Activated T-cell treated with anti-CD3 and anti-CD28 coated beads for 4 hours (primary cell): ENCODE data around the gene VASH1.

ENCODE experiments used
- DNase-seq: peaks from one replicate; pipeline ENCODE4 v3.0.0-alpha.2; 2020

VASH1 gene

DNA sequence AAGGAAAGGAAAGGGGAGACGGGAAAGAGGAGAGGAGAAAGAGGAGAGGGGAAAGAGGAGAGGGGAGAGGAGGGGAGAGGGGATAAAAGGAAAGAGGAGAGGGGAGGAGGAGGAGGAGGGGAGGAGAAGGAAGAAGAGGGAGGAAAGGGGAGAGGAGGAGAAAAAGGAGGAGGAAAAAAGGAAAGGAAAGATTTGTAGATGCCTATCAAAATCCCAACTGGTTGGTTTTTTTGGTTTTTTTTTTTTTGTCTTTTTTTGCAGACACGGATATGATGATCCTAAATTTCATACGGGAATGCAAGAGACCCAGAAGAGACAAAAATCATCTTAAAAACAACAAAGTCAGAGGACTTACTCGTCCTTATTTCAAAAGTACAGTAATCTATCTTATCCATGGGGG is 32.1 kb downstream of the VASH1 start:
- no peak for DNase-seq

DNA sequence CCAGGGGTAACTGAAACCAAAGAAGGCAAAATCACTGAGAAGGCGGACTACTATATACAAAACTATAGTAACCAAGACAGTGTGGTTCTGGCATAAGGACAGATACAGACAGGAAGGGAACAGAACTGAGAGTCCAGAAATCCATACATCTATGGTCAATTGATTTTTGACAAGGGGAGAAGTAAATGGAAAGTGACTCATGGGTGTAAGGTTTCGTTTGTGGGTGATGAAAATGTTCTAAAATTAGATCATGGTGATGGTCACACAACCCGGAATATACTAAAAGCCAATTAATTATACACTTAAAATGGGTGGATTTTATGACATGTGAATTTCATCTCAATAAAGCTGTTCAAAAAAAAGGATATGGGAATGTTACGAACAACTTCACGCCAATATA is 32.7 kb downstream of the VASH1 start:
- no peak for DNase-seq

- DNase-seq: no peak
Observed at GRCh38 chr14:76806446-76806845, 45.2 kb downstream of the VASH1 start.

DNA sequence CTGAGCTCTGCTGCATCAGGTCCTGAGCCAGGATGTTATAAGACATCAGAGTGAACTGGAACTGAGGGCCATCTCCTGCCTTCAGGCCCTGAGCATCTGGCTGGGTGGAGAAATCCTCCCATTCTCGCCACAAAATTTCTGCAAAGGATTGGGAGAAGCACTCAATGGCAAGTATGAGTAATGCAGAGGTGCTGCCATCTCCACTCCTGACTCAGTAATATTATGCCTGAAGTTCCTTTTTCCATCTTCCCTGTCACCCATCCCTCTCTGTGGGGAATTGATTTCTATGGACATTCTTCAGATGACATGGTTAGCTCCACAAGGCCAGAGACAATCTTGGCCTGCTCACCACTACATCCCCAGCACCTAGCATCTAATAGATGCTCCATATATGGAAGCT is 46.7 kb downstream of the VASH1 start:
- DNase-seq: no peak

- no peak for DNase-seq
Observed at GRCh38 chr14:76808990-76809389, 47.7 kb downstream of the VASH1 start.

DNA sequence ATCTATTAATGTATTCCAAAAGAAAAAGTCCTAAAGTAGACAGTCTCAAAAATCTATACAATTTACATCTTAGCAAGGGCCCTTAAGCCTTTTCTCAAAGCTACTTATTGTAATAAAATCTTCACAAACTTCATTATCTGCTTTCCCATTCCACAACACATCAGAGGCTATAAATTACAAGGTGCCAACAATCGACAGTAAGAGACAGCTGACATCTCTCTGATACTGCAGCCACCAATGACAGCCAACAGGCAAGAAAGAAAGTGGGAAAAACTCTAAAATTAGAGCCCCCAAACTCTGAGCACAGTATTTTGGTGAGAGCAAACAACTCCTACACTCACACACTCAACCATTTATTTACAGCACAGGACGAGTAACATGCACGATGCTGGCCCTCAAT is 49.3 kb downstream of the VASH1 start:
- DNase-seq: no peak

GRCh38 chr14:76810953-76811400 is 49.7 kb downstream of the VASH1 start:
- DNase-seq: no peak

GRCh38 chr14:76811561-76811960 is 50.3 kb downstream of the VASH1 start:
- DNase-seq: no peak

DNA sequence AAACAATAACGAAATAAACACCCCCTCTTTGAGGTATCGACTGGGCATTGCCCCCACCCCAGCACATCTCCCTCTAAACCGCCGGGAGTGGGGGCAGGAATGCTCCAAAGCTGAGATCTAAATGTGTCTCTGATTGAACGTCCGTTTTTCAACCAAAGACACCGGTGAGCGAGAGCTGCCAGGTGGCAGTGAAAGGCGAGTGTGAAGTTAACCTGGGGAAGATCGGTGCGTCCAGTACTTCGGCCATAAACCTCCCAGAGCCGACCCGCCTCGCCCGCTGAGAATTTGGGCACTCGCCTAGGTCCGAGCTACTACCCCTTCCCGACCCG is 50.8 kb downstream of the VASH1 start:
- peak; percentile 9 for DNase-seq

DNA sequence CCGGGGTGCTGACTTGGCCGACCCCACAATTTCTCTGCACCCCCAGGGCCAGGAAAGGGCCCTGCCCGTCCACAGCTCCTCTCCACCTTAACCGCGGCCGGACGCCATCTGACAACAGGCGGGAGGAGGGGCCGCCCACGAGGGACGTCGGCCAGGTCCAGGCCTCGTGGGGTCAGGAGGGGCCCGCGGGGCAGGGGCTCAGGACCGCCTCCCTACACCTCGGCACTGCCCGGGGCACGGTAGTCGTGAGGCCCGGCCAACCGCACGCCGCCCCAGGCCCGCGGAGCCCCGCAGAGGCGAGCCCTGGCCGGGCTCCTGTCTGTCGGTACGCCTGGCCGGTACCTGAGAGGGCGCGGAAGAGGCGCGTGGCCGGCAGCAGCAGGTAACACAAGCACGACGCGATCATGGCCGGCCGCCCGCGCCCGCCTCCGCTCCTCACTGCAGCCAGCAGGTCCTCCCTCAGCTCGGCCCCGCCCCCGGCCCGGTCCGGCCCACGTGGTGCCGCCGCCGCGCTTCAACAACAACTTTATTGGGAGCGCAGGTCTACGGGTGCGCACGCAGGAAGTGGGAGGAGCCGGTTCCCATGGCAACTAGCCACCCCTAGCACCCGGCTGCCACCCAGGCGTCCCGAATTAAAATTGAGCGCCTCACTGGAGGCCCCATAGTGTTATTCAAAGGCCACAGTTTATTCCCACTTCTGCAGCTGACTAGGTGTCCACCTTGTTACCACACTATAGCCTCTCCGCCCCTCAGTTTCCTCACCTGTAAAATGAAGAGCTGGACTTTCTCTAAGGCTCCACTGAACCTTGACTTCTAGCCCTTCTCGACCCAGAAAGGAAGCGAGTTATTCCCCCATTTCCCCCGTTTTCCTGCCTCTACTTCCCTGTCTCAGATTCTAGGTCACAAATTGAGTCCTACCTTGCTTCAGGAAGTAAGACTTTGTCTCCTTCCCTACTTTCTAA is 51.4 kb downstream of the VASH1 start, which contains the start of gene ANGEL1:
TSS of gene ANGEL1 (minus strand) at position 461 of the 962 bp plus-strand sequence. CDS start at position 406, 55 bp downstream.
- DNase-seq: peak; percentile 97

DNA sequence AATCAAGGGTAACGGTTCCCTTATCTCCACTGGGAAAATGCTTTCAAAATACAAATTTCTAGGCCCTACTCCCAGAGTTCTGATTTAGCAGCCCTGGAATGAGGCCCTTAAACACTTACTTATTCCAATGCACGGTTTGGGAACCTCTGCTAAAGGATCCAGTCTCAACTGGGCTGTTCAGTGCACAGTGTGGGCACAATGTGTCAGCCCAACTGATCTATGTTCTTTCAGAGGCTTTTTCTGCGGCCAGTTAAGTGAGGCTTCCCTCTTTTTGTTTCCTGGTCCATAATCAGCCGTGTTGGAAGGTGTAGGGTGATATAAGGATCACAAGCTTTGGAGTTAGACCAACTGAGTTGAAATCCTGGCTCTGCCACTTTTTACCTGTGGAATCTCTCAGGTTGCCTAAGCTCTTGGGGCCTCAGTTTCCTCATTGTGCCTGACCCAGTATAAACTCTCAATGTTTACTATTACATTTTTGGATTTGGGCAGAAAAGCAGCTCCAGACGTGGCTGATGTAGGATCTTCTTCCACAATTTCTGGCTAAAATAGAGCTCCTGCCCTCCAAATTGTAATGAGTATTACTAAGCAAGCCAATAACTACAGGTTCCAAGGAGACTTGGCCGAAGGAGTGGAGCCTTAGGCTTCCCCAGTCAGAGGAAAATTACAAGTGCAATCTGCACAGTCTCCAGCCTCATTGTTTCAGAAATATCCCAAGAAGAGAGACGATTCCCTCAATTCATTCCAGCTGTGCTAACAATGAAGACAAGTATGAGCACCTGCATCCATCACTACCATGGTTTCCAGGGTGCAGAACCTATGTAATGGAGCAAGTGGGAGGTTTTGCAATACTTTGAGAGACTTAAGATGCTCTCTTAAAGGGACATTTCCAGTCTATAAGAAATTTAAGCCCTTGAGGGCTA is 53.7 kb downstream of the VASH1 start:
- DNase-seq: no peak

GRCh38 chr14:76820700-76821099 is 59.4 kb downstream of the VASH1 start:
- no peak for DNase-seq

- no peak for DNase-seq
Observed at GRCh38 chr14:76826122-76826521, 64.9 kb downstream of the VASH1 start, which contains the start of gene LRRC74A. Gene LRRC74A, plus strand, starts transcription at chr14:76826408. Its CDS starts 290 bp downstream, at chr14:76826698.

DNA sequence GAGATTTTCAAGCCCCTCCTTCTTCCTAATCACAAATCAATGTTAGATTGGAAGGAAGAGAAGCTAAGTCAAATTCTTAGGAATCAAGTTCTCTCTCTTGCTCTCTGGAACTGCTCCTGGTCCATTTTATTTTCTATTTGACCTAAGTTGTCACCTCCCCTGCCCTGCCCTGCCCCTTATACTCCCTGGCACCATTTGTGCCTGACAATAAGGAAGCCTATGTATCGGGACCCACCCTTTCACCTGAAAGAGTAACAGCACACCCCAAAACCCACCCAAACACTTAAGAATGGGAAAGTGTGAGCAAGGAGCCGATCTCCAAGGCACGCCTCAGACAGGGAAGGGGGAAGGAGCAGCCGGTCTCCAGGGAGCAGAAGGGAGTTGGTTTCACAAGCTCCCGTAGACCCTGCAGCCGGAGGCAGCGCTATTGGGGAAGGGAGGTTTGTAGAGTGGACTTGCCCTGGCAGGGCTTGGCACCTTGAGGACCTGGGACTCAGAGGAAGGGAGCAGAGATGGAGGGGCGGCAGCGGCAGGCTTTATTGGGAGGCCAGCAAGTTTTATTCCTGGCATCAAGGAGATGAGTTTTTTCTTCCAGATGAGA is 66.5 kb downstream of the VASH1 start:
- DNase-seq: no peak

- no peak for DNase-seq
Observed at GRCh38 chr14:76828339-76829012, 67.2 kb downstream of the VASH1 start.

- no peak for DNase-seq
Observed at GRCh38 chr14:76829013-76829365, 67.7 kb downstream of the VASH1 start.

DNA sequence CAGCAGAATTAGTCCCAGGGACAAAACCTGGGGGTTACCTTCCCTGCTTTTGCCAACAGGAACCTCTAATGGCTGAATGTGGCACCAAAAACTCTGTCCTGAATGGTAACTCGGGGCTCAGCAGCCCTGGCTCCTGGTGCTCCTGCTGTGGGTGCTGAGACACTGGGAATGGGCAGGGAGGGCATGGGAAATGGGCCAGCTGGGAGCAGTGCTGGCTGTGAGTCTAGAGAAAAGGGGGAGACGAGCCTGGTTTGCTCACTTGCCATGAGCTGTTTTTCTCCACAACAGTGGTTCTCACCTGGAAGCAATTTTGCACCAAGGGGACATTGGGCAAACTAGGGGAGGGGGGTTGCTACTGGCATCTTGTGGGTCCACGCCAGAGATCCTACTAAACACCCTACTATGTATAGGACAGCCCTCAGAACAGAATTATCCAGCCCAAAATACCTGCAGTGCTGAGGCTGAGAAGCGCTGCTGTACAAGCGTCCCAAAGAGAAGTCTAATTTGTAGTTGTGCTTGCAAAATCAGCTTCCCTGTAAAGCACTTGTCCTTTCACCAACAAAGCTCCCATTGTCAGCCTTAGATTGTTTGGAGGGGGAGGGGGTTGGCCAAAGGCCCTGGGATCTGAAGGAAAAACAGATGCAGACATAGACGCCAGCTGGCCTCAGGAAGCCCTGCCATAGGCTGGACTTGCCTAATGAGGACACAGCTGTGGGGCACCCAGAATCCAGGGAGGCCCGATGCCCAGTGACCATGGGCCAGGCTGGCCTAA is 68.6 kb downstream of the VASH1 start:
- no peak for DNase-seq

DNA sequence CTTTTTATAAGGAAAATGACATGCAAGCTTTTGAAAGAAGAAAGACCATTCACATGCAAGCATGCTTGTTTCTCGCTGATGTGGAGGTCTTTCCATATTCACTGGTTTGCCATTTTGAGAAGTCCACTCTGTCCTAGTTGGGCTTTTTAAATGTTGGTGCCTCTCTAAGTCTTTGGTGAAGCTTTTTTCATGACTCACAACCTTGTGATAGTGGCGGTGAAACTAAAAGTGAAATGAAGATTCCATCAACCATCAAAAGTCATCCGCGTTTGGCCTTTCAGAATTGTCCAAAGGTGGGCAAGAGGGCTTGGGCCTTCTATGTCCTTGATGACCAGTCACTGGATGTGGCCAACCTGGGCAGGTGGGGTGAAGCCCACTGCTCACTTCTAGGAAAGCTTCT is 69.3 kb downstream of the VASH1 start:
- no peak for DNase-seq

GRCh38 chr14:76832503-76832988 is 71.3 kb downstream of the VASH1 start:
- DNase-seq: no peak
